HepG2 (cell line): Measurements from ENCODE around the gene KRTAP12-1. TPM values are rescaled to one million over a fixed set of nuclear protein-coding genes. Genes with fewer than 3 reads are reported as not detected.

Experiments used
- BATF2 ChIP-seq: sonication (generic); formaldehyde crosslinking; IDR thresholded peaks from 2 replicates; pipeline ENCODE4 v1.8.0; 2022; ENCODE audit warnings: mild to moderate bottlenecking, missing genetic modification reagents, moderate library complexity
- DMAP1 ChIP-seq: IDR thresholded peaks from 2 replicates; pipeline ENCODE4 v1.6.1; 2016
- EEA1 ChIP-seq: sonication (generic); formaldehyde crosslinking; IDR thresholded peaks from 2 replicates; pipeline ENCODE4 v1.5.1; 2020; ENCODE audit warnings: mild to moderate bottlenecking, missing genetic modification reagents, borderline replicate concordance
- EP300 ChIP-seq, 3 experiments: sonication (generic) in 1 of 3; formaldehyde crosslinking in 1 of 3; IDR thresholded peaks; 2 replicates each; pipeline versions ENCODE4 v1.5.1 to v1.6.1; 2011 to 2020; ENCODE audit warnings: low read depth in 2 of 3, low read length in 2 of 3, borderline replicate concordance in 1 of 3, improper control_type of control experiment in 1 of 3, mild to moderate bottlenecking in 1 of 3, missing genetic modification reagents in 1 of 3, moderate library complexity in 1 of 3
- ERF ChIP-seq: IDR thresholded peaks from 2 replicates; pipeline ENCODE4 v1.6.1; 2018; ENCODE audit warnings: missing biosample characterization, missing genetic modification reagents
- NAIF1 ChIP-seq: sonication (generic); formaldehyde crosslinking; IDR thresholded peaks from 2 replicates; pipeline ENCODE4 v1.5.0; 2020; ENCODE audit warnings: mild to moderate bottlenecking, missing genetic modification reagents, borderline replicate concordance
- NPAS2 ChIP-seq: sonication (generic); formaldehyde crosslinking; IDR thresholded peaks from 2 replicates; pipeline ENCODE4 v1.8.0; 2022; ENCODE audit warnings: mild to moderate bottlenecking, missing genetic modification reagents, borderline replicate concordance
- POLR2A ChIP-seq, 2 experiments: IDR thresholded peaks; 2 replicates each; pipeline ENCODE4 v1.6.1; 2011; ENCODE audit warnings: low read depth in 2 of 2, low read length in 2 of 2, mild to moderate bottlenecking in 1 of 2, moderate library complexity in 1 of 2; ENCODE audit not compliant: insufficient read depth in 1 of 2
- RBFOX2 ChIP-seq: fragments of 200-400 bp; formaldehyde crosslinking; IDR thresholded peaks from 2 replicates; pipeline ENCODE4 v1.6.1; 2017; ENCODE audit warnings: low read depth, mild to moderate bottlenecking, low read length
- SNAI1 ChIP-seq: sonication (generic); formaldehyde crosslinking; IDR thresholded peaks from 2 replicates; pipeline ENCODE4 v1.5.0; 2020; ENCODE audit warnings: mild to moderate bottlenecking, missing genetic modification reagents, borderline replicate concordance
- TEF ChIP-seq: sonication (generic); formaldehyde crosslinking; IDR thresholded peaks from 2 replicates; pipeline ENCODE4 v1.5.0; 2020; ENCODE audit warnings: missing genetic modification reagents
- XRCC5 ChIP-seq: fragments of 200-400 bp; formaldehyde crosslinking; optimal IDR thresholded peaks from 2 replicates; pipeline ENCODE3; 2017; ENCODE audit warnings: mild to moderate bottlenecking, low read length
- ZFY ChIP-seq: sonication (generic); formaldehyde crosslinking; IDR thresholded peaks from 2 replicates; pipeline ENCODE4 v1.4.0; 2020; ENCODE audit warnings: missing genetic modification reagents
- ZNF205 ChIP-seq: IDR thresholded peaks from 2 replicates; pipeline ENCODE4 v1.6.1; 2018; ENCODE audit warnings: missing biosample characterization, missing genetic modification reagents
- ZNF382 ChIP-seq: sonication (generic); formaldehyde crosslinking; IDR thresholded peaks from 2 replicates; pipeline ENCODE4 v1.5.0; 2020; ENCODE audit warnings: missing genetic modification reagents, mild to moderate bottlenecking, borderline replicate concordance
- ZNF775 ChIP-seq: sonication (generic); formaldehyde crosslinking; IDR thresholded peaks from 2 replicates; pipeline ENCODE4 v1.4.0; 2020; ENCODE audit warnings: missing genetic modification reagents, mild to moderate bottlenecking, moderate library complexity, borderline replicate concordance
- ZSCAN20 ChIP-seq: sonication (generic); formaldehyde crosslinking; IDR thresholded peaks from 2 replicates; pipeline ENCODE4 v1.4.0; 2020; ENCODE audit warnings: missing genetic modification reagents, mild to moderate bottlenecking, borderline replicate concordance
- polyA plus RNA-seq, 8 experiments: library from polyadenylated mRNA; depleted of rRNA in 3 of 8; stranded (reverse) in 7 of 8; unstranded in 1 of 8; fragments of >200 nt; fragmentation: Illumina TruSeq in 4 of 8; extraction: Trizol in 4 of 8; gene quantifications; 2 replicates each; pipeline versions ENCODE4 v1.2.1 to v1.2.3, GENCODE V29; 2011 to 2016; ENCODE audit warnings: low read depth in 4 of 8, missing spikeins in 1 of 8, mixed read lengths in 1 of 8; ENCODE audit not compliant: insufficient read depth in 1 of 8
- total RNA-seq, 5 experiments: library from RNA; depleted of rRNA; stranded (reverse); fragments of >200 nt; fragmentation: Illumina TruSeq; extraction: Trizol; gene quantifications; 2 replicates each; pipeline ENCODE4 v1.2.3, GENCODE V29; 2016; ENCODE audit warnings: low read depth in 1 of 5

Gene KRTAP12-1
- total and polyA plus RNA-seq, 2 of the 13 experiments (the other 11 are each of a cell fraction or from before 2014, with no cell fraction given), result not detected

- TF ChIP-seq TEF (no peak), ZNF775 (CRISPR knock-in tag) (no peak), BATF2 (CRISPR knock-in tag) (no peak), EEA1 (CRISPR knock-in tag) (no peak), ZSCAN20 (CRISPR knock-in tag) (no peak), DMAP1 (no peak), POLR2A (IDR thresholded peaks at IDR 0.05; ENCODE audit: insufficient read depth in 1 of 2, low read depth in 2 of 2, low read length in 2 of 2) (no peak), ZFY (CRISPR knock-in tag) (no peak), ZNF382 (CRISPR knock-in tag) (no peak), EP300 (IDR thresholded peaks at IDR 0.05; ENCODE audit: low read depth in 2 of 2, low read length in 2 of 2) (peak in 1 of 2 experiments; percentile 75; a peak in 2 of 4 replicates), EP300 (CRISPR knock-in tag; IDR thresholded peaks at IDR 0.05; ENCODE audit: borderline replicate concordance) (no peak), SNAI1 (CRISPR knock-in tag) (no peak), ERF (CRISPR knock-in tag) (peak; percentile 77; the same call in 1 of the 2 replicates), ZNF205 (0 out of 2 replicates have a peak, but pooled peaks have one; percentile 25), RBFOX2 (no peak), XRCC5 (no peak), NAIF1 (CRISPR knock-in tag) (no peak), NPAS2 (CRISPR knock-in tag) (no peak)
Observed at GRCh38 chr21:44700101-44701022, 18.4 kb upstream of the KRTAP12-1 start (continued).
